ENCODE results near the gene NOL11.
A peak's percentile ranks its signal among the peaks of the same experiment; 100 is the strongest.
"Not testable (repeated sequence)": the region's sequence is repeated elsewhere in the genome, so short reads cannot be mapped to it uniquely, and the experiment has no call there.

The NOL11 gene

DNA sequence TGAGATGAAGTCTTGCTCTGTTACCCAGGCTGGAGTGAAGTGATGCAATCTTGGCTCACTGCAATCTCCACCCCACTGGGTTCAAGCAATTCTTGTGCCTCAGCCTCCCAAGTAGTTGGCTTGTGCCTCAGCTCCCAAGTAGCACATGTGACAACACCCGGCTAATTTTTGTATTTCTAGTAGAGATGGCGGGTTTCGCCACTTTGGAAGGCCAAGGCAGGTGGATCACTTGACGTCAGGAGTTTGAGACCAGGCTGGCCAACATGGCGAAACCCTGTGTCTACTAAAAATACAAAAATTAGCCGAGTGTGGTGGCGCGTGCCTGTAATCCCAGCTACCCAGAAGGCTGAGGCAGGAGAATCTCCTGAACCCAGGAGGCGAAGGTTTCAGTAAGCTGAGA, 39.0 kb downstream of the NOL11 start:
- not testable (repeated sequence) for DNase-seq

DNA sequence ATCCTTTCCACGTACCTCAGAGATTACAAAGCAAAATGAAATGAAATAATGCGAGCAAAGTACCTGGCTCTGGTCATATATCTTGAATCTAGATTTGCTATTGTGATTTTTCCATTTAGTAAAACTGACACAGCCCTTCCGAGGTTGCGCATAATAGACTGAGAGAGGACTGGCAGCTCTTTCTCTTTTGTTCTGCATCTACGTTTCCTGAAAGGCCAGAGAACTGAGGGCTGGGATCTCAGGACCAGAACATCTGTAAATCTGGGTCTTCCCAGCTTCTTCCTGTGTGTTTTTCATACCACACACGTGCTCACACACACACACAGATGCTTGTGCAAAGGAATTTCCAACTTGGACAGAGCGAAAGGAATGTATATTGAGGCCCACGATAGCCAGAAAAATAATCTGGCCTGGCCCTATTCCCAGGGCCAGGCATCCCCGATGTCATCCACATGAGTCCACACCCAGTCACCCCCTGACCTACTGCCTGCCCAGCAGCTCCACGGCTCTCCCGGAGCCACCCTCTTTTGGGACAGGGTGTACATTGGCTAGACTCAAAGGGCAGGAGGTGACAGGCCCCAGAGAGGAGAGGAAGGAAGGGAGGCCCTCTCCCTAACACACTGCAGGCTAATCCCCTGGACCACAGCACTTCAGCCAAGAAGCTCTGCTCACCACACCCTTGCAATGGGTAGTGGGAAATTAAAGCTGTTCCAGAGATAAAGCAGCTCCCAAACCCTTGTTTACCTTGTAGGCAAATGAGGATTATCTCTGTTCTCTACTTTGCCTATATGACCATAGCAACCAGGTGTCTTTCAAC, 41.8 kb downstream of the NOL11 start:
- peak; percentile 18 for DNase-seq

DNA sequence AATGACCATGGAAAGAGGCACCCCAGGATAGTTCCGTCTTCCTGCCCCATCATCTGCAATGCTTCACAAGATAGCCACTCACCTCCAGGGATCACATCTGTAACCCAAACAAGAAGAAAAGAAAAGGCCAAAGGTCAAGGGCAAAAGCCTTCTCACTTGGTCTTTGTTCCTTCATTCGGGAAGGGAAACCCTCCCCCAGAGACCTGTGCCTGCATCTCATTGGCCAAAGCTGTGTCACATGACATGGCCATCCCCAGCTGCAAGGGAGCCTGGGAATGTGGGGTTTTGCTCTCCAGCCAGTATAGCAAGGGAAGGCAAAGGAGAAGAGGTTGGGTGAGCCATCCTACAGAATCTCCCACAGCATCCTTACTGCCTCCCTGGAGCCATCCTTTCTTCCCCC, 47.9 kb downstream of the NOL11 start:
- no peak for DNase-seq

DNA sequence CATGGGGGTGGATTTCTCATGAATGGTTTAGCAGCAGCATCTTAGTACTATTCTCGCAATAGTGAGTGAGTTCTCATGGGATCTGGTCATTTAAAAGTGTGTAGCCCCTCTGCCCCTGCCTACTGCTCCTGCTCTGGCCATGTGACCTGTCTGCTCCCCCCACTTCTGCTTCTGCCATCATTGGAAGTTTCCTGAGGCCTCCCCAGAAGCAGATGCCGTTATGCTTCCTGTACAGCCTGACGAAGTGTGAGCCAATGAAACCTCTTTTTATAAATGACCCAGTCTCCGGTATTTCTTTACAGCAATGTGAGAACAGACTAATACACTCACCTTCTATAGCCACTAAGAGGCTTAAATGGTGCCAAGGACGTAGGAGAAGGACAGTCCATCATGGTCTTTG, 51.5 kb downstream of the NOL11 start:
- no peak for DNase-seq

DNA sequence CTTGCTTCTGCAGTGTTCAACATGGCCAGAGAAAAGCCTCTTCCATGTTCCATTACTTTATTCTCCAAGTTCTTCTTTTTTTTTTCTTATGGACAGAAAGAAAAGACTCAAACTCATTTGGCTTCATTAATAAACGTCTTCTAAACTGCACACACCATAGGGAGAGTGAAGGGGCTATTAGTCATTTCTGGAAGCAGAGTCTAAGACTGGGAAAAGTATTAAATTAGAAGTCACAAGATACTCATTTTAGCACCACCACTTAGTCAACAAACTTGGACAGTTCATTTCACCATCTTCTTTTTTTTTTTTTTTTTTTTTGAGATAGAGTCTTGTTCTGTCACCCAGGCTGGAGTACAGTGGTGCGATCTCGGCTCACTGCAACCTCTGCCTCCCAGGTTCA, 52.8 kb downstream of the NOL11 start:
- DNase-seq = no peak

DNA sequence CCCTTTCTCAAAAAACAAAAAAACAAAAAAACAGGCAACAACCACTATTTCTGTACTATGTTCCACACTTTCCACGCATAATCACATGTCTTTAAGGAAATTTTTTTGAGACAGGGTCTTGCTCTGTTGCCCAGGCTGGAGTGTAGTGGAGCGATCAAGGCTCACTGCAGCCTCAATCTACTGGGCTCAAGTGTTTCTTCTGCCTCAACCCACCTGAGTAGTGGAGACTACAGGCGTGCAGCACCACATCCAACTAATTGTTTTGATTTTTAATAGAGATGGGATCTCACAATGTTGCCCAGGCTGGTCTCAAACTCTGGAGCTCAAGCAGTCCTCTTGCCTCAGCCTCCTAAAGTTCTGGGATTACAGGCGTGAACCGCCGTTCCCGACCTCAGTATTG, 54.9 kb downstream of the NOL11 start:
- no peak for DNase-seq

DNA sequence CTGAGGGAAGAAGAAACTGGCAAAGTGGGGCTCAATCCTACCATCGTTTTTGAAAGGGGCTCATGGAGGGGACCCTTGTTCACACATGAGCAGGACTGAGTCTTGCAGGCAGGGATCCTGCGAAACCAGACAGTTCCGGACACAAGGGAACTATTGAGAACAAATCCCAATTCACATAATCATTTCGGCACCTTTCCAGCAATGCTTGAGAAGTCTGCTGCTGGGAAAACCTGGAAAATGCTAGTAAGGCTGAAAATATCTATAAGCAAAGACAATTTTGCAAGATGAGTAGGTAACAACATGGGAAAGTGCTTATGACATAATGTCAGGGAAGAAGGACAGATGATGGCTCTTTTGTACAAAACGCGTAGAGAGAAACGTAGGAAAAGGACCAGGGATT, 55.5 kb downstream of the NOL11 start:
- no peak for DNase-seq

DNA sequence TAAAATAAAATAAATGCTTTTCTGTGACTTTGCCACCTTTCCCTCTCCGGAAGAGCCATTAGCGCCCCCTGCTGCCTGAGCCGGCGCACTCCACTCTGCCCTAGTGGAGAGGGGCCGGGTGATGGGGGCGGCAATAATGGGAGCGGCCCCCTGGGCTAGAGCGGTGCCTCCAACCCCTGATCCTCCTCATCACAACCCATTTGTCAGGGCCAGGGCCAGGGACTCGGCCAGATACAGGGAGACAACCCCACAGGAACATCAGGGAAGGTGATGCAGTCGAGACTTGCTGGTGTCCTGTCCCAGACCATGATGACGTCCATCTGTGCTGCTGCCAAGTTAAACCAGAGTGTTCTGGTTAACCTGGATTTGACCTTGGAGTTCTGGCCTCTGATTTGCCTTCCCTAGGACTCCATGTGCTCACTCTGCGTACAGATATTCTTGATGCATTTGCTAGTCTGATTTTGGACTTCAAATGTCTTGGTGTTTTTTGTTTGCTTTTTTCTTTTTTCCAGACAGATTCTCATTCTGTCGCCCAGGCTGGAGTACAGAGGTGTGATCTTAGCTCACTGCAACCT, 61.4 kb downstream of the NOL11 start:
- peak; percentile 22 for DNase-seq

DNA sequence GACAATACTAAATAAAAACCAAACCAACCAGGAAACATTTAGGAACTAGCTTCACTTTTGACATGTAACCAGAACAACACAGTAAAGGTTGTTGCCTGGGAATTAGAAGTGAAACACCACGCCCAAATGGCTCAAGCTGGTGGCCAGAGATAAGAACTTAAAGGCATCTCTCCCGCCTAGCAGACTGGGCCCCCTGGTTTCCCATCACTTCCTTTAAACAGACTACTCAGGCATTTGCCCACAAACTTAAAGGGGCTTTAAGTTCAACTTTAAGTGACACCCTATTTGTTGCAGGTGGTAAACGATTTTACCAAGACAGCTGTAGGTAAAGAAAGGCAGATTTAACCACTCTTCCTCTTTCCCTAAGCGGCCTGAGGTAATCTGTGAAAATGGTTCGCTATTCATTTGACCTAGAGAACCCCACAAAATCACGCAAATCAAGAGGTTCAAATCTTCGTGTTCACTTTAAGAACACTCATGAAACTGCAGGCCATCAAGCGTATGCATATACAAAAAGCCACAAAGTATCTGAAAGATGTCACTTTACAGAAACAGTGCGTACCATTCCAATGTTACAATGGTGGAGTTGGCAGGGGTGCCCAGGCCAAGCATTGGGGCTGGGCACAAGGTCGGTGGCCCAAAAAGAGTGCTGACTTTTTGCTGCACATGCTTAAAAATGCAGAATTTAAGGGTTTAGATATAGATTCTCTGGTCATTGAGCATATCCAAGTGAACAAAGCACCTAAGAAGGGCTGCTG, 66.8 kb downstream of the NOL11 start:
- no peak for DNase-seq

DNA sequence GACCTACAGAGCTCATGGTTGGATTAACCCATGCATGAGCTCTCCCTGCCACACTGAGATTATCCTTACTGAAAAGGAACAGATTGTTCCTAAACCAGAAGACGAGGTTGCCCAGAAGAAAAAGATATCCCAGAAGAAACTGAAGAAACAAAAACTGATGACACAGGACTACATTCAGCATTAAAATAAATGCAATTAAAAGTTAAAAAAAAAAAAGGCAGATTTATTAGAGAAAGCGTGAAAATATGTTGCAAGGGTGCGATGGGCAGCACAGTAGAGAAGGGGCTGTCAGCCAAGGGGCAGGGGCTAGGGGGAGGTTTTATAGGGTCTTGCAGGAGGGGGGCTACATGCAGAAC, 67.4 kb downstream of the NOL11 start:
- no peak for DNase-seq

DNA sequence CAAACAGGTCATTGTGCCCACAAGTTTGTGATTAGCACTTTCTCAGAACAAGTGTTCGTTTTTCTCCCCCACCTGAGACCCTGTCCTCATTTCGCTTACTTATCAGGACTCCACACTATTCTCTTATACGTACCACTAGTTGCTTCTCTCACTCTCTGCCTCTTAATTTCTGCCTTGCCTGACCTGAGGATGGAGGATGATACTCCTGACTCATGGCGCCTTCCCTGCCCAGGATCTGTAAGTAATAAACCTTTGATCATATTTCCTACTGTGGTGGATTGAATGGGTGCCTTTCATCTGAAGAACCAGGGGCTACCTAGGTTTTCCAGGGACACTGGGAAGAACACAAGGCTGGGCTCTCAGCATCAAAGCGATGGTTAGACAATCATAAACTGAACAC, 67.8 kb downstream of the NOL11 start:
- DNase-seq = no peak

Measured in eye (tissue), 1 donor.